ENCODE data around the gene PDHB. TPM values are rescaled to one million over a fixed set of nuclear protein-coding genes. Genes with fewer than 3 reads are reported as not detected.

Gene PDHB
- total and polyA plus RNA-seq, 2 of the 13 experiments (the other 11 are each of a cell fraction or from before 2014, with no cell fraction given): 108 to 153 TPM

- 0 out of 2 replicates have a peak, but pooled peaks have one; percentile 25 for TF ChIP-seq ZNF276 (CRISPR knock-in tag; IDR thresholded peaks at IDR 0.05; ENCODE audit: low read depth)
- TF ChIP-seq ZKSCAN1 (IDR thresholded peaks at IDR 0.05; ENCODE audit: low read length): no peak
- peak; percentile 86; the same call in 1 of the 2 replicates for TF ChIP-seq RXRA (CRISPR knock-in tag; IDR thresholded peaks at IDR 0.05)
- no peak for TF ChIP-seq ZNF569 (CRISPR knock-in tag; IDR thresholded peaks at IDR 0.05; ENCODE audit: borderline replicate concordance)
- no peak; the same call in 1 of the 2 replicates for TF ChIP-seq E2F1 (CRISPR knock-in tag; IDR thresholded peaks at IDR 0.05)
- no peak for TF ChIP-seq ZZZ3 (CRISPR knock-in tag; IDR thresholded peaks at IDR 0.05; ENCODE audit: borderline replicate concordance)
- peak; percentile 74; the same call in 1 of the 2 replicates for TF ChIP-seq ZKSCAN8 (CRISPR knock-in tag; IDR thresholded peaks at IDR 0.05; ENCODE audit: borderline replicate concordance)
- TF ChIP-seq E2F5 (CRISPR knock-in tag; conservative IDR thresholded peaks at IDR 0.05): no peak
- TF ChIP-seq ZNF556 (CRISPR knock-in tag; IDR thresholded peaks at IDR 0.05; ENCODE audit: borderline replicate concordance): peak; percentile 73; the same call in 1 of the 2 replicates
- no peak for TF ChIP-seq ZNF367 (CRISPR knock-in tag; IDR thresholded peaks at IDR 0.05; ENCODE audit: borderline replicate concordance)
- TF ChIP-seq SRSF9 (IDR thresholded peaks at IDR 0.05; ENCODE audit: borderline replicate concordance, insufficient read depth, low read depth, low read length, poor library complexity, severe bottlenecking): no peak
- no peak for TF ChIP-seq GABPA (IDR thresholded peaks at IDR 0.05; ENCODE audit: low read depth, low read length)
- TF ChIP-seq GABPA (CRISPR knock-in tag; IDR thresholded peaks at IDR 0.05; ENCODE audit: low read depth): no peak
- TF ChIP-seq HNRNPLL (IDR thresholded peaks at IDR 0.05; ENCODE audit: low read depth, low read length, poor library complexity, severe bottlenecking): no peak
- TF ChIP-seq BRD4 (CRISPR knock-in tag; IDR thresholded peaks at IDR 0.05): no peak
- TF ChIP-seq HCFC1 (IDR thresholded peaks at IDR 0.05; ENCODE audit: low read depth, low read length): no peak
- peak; percentile 81; the same call in 1 of the 2 replicates for TF ChIP-seq ZSCAN9 (CRISPR knock-in tag; IDR thresholded peaks at IDR 0.05; ENCODE audit: borderline replicate concordance)
- TF ChIP-seq THAP9 (CRISPR knock-in tag; IDR thresholded peaks at IDR 0.05; ENCODE audit: borderline replicate concordance): no peak
- no peak for TF ChIP-seq ZSCAN30 (CRISPR knock-in tag; IDR thresholded peaks at IDR 0.05)
- TF ChIP-seq ZNF274 (CRISPR knock-in tag; IDR thresholded peaks at IDR 0.05): no peak
- no peak for TF ChIP-seq ZNF251 (CRISPR knock-in tag; IDR thresholded peaks at IDR 0.05)
- TF ChIP-seq ZNF550 (CRISPR knock-in tag; IDR thresholded peaks at IDR 0.05; ENCODE audit: borderline replicate concordance): no peak
- TF ChIP-seq SMARCE1 (IDR thresholded peaks at IDR 0.05; ENCODE audit: borderline replicate concordance): 0 out of 2 replicates have a peak, but pooled peaks have one; percentile 50
Observed at GRCh38 chr3:58471025-58471887, 37.6 kb upstream of the PDHB start (continued).

Data from HepG2 (cell line).